Vagina (tissue), 2 donors: ENCODE measurements around the gene PIP4K2C. TPM values are rescaled to one million over a fixed set of nuclear protein-coding genes. Genes with fewer than 3 reads are reported as not detected.

Experiments
- DNase-seq, 2 donors: peaks; one replicate each; pipeline ENCODE4 v3.0.0-alpha.2; 2017; ENCODE audit errors: extremely low spot score in 2 of 2
- H3K27ac ChIP-seq: fragments of 200-600 bp; sonication (generic); one replicate; pipeline ENCODE4 v1.5.1; 2019
- H3K27me3 ChIP-seq: fragments of 200-600 bp; sonication (generic); one replicate; pipeline ENCODE4 v1.5.1; 2019
- H3K36me3 ChIP-seq, 2 donors: fragments of 200-600 bp; sonication (generic); one replicate each; pipeline ENCODE4 v1.5.1; 2017 to 2019
- H3K4me1 ChIP-seq: fragments of 200-600 bp; sonication (generic); one replicate; pipeline ENCODE4 v1.5.1; 2019
- H3K4me3 ChIP-seq, 2 donors: fragments of 200-600 bp; sonication (generic); 1 replicate in 1 of 2; 2 replicates in 1 of 2; pipeline ENCODE4 v1.5.1; 2016 to 2019
- H3K9me3 ChIP-seq: fragments of 200-600 bp; sonication (generic); one replicate; pipeline ENCODE4 v1.5.1; 2019
- CTCF ChIP-seq, 3 experiments: fragments of 450-650 bp in 2 of 3; fragments of 200-600 bp in 1 of 3; sonication (generic) in 1 of 3; IDR thresholded peaks; one replicate each; pipeline ENCODE4 v1.5.1; 2017 to 2019; ENCODE audit warnings: antibody characterized with exemption in 3 of 3, mild to moderate bottlenecking in 2 of 3, moderate library complexity in 2 of 3
- POLR2A ChIP-seq, 2 donors: fragments of 450-650 bp; IDR thresholded peaks; one replicate each; pipeline ENCODE4 v1.6.1; 2017; ENCODE audit warnings: antibody characterized with exemption in 2 of 2, mild to moderate bottlenecking in 2 of 2, moderate library complexity in 2 of 2
- POLR2AphosphoS5 ChIP-seq, 2 donors: sonication (generic); formaldehyde crosslinking; IDR thresholded peaks; one replicate each; pipeline ENCODE4 v1.9.0; 2017; ENCODE audit warnings: antibody characterized with exemption in 2 of 2, mild to moderate bottlenecking in 2 of 2, low read depth in 1 of 2; ENCODE audit not compliant: insufficient read depth in 1 of 2
- intact Hi-C: fragments of 100-400 bp; cut with DNase I; formaldehyde crosslinking; loops from one replicate; pipeline ENCODE4 v1.15.1; 2023
- total RNA-seq: library from RNA; depleted of rRNA; stranded (reverse); fragments of >200 nt; gene quantifications from one replicate; pipeline ENCODE4 v1.2.3, GENCODE V29; 2016

Gene PIP4K2C
- total RNA-seq, 1 donor from 2014 or later, result 16.7 TPM

GRCh38 chr12:57626111-57626920, 35.3 kb downstream of the PIP4K2C start:
- H3K27me3 ChIP-seq, result no peaks in the 10 kb centered on the region
- H3K27ac ChIP-seq, result no peak overlapping the region
- no peak for TF ChIP-seq POLR2A (IDR thresholded peaks at IDR 0.05)
- TF ChIP-seq CTCF (IDR thresholded peaks at IDR 0.05), result no peak
- TF ChIP-seq POLR2AphosphoS5 (IDR thresholded peaks at IDR 0.05; ENCODE audit: insufficient read depth in 1 of 2, low read depth in 1 of 2), result no peak
- no peak for DNase-seq
- no peaks in the 10 kb centered on the region for H3K9me3 ChIP-seq
- H3K36me3 ChIP-seq, result no peaks in the 10 kb centered on the region
- no peak overlapping the region for H3K4me3 ChIP-seq
- intact Hi-C loops, result no loop called here
- H3K4me1 ChIP-seq, result peaks cover 11% of the 10 kb centered on the region

GRCh38 chr12:57626921-57627445, 36.0 kb downstream of the PIP4K2C start:
- TF ChIP-seq POLR2A (IDR thresholded peaks at IDR 0.05) (no peak), POLR2AphosphoS5 (IDR thresholded peaks at IDR 0.05; ENCODE audit: insufficient read depth in 1 of 2, low read depth in 1 of 2) (no peak), CTCF (IDR thresholded peaks at IDR 0.05) (no peak)
- intact Hi-C loops, result no loop called here
- H3K4me3 ChIP-seq, result no peak overlapping the region

DNA sequence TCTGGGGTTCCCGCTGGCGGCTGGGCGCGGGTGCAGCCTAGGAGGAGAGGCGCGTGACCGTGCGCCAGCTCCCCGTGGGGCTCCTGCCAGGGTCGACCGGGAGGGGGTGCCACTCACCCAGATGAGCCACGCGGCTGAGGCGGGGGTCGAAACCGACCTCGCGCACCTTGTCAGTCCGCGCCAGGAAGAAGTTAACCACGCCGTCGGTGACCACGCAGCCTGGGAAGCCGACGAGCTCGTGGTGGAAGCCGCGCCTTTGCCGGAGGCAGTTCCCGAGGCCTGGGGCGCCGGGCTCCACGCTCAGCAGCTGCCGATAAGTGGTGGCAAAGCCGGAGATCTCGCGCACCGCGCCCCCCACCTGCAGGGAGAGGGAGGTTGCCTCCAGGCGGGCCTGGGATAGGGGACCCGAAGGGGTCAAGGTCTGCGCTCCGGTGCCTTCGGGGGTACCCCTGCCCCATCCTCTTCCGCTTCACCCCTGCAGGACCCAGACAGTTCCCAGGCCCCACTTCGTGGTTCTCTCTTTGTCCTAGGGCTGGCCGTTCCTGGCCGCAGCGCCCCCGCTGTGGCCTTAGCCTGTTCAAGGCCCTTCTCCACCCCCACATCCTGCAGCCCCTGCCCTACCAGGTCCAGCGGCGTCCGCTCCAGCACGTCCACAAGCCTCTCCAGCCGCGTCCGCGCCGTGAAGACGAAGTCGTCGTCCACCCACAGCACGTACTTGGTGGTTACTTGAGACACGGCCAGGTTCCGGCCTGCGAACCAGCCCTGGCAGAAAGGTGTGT, 36.7 kb downstream of the PIP4K2C start:
- H3K36me3 ChIP-seq, result no peaks in the 10 kb centered on the region
- no peaks in the 10 kb centered on the region for H3K27me3 ChIP-seq
- H3K27ac ChIP-seq, result no peak overlapping the region
- peaks cover 14% of the 10 kb centered on the region for H3K4me1 ChIP-seq
- intact Hi-C loops, result no loop called here
- DNase-seq, result peak in 1 of 2 donors; percentile 84
- TF ChIP-seq CTCF (IDR thresholded peaks at IDR 0.05), result no peak
- TF ChIP-seq POLR2AphosphoS5 (IDR thresholded peaks at IDR 0.05; ENCODE audit: insufficient read depth in 1 of 2, low read depth in 1 of 2), result peak in 1 of 2 donors; percentile 6
- H3K9me3 ChIP-seq, result no peaks in the 10 kb centered on the region
- no peak overlapping the region for H3K4me3 ChIP-seq

More at GRCh38 chr12:57626921-57627445, 36.0 kb downstream of the PIP4K2C start:
- no peaks in the 10 kb centered on the region for H3K27me3 ChIP-seq
- H3K27ac ChIP-seq, result no peak overlapping the region
- DNase-seq, result no peak
- H3K36me3 ChIP-seq, result no peaks in the 10 kb centered on the region
- H3K9me3 ChIP-seq, result no peaks in the 10 kb centered on the region
- peaks cover 11% of the 10 kb centered on the region for H3K4me1 ChIP-seq

DNA sequence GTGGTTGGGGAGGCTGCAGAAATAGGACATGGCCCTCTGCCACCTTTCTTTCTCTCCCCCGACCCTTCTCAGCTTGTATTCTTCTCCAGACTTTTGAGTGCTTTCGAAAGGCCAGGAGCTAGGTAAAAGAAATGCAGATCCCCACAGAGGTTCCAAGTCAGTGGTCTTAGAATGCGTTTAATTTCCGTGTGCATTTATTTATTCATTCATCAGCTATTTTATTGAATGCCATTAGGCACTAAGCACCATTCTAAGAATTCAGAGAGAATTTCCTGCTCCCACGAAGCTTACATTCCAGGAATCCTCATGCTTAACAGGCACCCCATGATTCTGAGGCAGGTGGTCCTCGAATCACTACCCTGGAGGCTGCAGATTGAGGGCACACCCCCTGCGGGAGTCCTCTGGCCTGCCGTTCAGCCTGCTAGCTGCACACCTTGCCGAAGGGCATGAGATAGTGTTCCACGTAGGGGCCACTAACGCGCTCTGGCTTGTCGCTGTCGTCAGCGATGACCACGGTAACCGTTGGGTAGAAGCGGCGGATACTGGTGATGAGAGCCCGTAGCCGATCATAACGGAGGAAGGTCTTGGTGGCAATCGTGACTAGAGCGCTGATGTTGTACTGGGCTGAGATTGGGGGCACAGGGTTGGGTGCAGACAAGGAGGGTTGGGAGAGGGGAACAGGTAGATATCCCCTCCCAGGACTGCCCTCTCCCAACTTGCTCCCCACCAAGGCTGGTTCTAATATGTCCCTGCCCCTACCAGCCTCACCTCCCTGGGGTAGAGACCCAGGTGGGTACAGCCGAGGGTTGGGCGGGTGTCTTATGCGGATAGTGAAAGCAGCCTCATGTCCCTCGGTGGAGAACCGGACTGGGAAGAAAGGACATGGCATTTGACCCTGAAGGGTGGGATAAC, 37.5 kb downstream of the PIP4K2C start:
- Histone ChIP-seq H3K4me1 (peaks cover 22% of the 10 kb centered on the region), H3K4me3 (no peak overlapping the region), H3K27ac (no peak overlapping the region), H3K36me3 (no peaks in the 10 kb centered on the region), H3K9me3 (no peaks in the 10 kb centered on the region), H3K27me3 (no peaks in the 10 kb centered on the region)
- no peak for TF ChIP-seq POLR2AphosphoS5 (IDR thresholded peaks at IDR 0.05; ENCODE audit: insufficient read depth in 1 of 2, low read depth in 1 of 2)
- TF ChIP-seq POLR2A (IDR thresholded peaks at IDR 0.05), result no peak
- intact Hi-C loops, result no loop called here
- peak in 1 of 2 donors; percentile 76 for DNase-seq
